DLD1 (cell line): ENCODE data around the gene TNIP3.

ENCODE experiments used
- in situ Hi-C: cut with HindIII; loops from 2 replicates; pipeline ENCODE4 v1.10.0; 2017; ENCODE audit warnings: low sequenced_read_pairs

TNIP3 gene

DNA sequence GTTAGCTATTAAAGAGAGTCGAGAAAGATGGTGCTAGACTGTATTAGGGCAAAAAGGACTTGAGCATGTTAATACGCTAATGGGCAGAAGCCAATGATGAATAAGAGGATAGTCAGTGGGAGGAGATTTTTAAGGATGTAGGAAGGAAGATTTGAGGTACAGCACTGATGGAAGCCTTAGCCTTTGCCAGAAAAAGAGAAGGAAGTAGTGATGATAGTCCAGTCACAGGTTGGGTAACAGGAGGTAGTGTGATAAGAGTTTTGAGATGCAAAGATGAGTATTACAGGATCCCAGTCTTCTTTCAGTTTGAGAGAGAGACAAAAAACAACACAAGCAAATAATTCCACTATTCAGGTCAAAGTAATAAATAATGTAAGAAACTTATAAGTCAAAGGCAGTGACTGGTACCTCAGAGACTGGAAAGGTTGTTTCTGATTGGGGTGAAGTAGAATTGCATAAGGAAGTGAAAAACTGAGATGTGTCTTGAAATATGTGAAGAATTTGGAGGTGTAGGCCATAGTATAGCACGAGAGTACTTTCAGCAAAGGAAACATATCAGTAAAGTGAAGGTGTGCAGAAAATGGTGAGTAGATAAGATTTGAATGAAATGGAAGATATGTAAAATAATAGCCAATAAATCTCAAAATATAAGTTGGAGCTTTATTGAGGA lies 69.7 kb downstream of the TNIP3 start:
- in situ Hi-C loops = loop anchor here (25.0 kb wide), 1 partner anchor 932 kb away; no protein-coding TSS in a partner anchor

DNA sequence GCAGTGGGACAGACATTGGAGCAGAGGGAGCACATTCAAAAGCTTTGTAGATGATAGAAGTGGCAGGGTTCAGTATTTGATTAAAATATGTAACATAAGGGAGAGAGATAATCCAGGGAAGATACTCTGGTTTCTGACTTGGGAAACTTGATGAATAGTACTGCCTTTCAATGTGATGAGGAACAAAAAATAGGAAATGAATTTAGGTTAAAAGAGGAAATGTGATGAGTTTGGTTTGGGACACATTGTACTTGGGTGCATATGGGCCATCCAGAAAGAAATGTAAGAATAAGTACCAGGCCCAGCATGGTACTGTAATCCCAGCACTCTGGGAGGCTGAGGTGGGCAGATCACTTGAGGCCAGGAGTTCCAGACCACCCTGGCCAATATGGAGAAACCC lies 70.9 kb downstream of the TNIP3 start:
- in situ Hi-C loops = loop anchor here (25.0 kb wide), 1 partner anchor 931 kb away; no protein-coding TSS in a partner anchor

DNA sequence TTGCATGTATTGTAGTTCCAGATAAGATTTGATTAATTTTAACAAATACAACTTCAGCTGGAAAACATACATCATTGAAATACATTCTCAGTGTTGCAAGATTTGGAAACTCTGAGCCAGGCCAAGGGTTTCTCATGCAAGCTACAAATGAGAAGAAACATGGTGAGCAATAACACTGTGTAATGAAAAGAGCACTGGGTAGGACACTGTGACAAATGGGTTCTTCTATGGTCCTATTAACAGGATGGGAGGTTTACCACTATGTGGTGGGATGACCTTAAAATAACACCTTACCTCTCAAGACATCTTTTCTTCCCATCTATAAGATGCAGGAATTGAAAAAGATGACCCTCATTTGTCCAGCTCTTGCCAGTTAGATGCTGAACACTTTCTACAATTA lies 72.2 kb downstream of the TNIP3 start:
- in situ Hi-C loops = loop anchor here (25.0 kb wide), 1 partner anchor 930 kb away; no protein-coding TSS in a partner anchor

DNA sequence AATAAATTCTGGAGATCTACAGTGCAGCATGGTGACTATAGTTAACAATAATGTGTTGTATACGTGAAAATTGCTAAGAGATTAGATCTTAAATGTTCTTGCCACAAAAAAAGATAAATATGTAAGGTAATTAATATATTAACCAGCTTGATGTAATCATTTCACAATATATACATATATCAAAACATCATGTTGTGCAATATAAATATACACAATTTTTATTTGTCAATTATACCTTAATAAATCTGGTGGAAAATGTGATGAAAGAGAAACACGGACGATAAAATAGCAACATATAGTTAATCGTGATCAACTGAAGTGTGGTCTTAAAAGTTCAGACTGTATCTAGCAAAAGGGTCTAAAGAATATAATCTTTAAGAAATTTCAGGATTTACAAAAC lies 75.3 kb downstream of the TNIP3 start:
- in situ Hi-C loops = loop anchor here (25.0 kb wide), 1 partner anchor 927 kb away; no protein-coding TSS in a partner anchor
